GM19452 (cell line): ENCODE measurements around the gene MFAP3.

Experiments used
- ATAC-seq: cut with Tn5 transposase; IDR thresholded peaks from one replicate; pipeline ENCODE4 v1.9.1; 2021; ENCODE audit not compliant: unreplicated experiment

The MFAP3 gene

GRCh38 chr5:154090656-154091055 is 51.9 kb downstream of the MFAP3 start:
- no peak for ATAC-seq

- ATAC-seq: no peak
Observed at GRCh38 chr5:154092356-154093141, 53.8 kb downstream of the MFAP3 start.

- no peak for ATAC-seq
Observed at GRCh38 chr5:154093142-154093532, 54.4 kb downstream of the MFAP3 start.

- no peak for ATAC-seq
Observed at GRCh38 chr5:154095904-154096303, 57.1 kb downstream of the MFAP3 start.

- ATAC-seq: no peak
Observed at GRCh38 chr5:154097031-154097430, 58.3 kb downstream of the MFAP3 start.

- no peak for ATAC-seq
Observed at GRCh38 chr5:154098465-154098864, 59.7 kb downstream of the MFAP3 start.

- ATAC-seq: no peak
Observed at GRCh38 chr5:154101184-154101583, 62.4 kb downstream of the MFAP3 start.

GRCh38 chr5:154103233-154103632 is 64.5 kb downstream of the MFAP3 start:
- no peak for ATAC-seq
